ENCODE measurements around the gene ELAVL2.

ELAVL2 gene

DNA sequence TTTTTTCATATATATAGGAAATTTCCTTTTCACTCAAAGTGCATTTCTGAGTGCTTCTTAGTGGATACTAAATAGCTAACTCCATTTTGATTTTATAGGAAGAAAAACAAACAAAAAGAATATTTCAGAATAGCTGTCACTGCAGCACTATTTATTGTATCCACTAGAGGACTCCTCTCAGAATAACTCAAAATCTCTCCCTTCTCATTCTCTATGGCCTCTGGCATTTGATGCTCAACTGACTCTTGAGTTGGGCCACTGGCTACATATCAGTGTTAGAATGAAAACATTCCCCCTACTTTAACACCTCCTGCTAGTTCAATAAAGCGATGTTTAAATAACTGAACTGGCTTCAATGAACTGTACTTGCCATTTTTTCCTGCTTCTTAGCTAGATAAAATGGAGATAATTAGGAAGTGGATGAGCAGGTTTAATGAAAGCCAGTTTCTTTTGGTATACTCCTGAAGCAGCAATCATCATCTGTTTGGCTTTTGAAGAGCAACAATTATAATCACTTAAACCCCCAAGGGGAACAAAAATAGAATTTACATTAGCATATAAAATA lies 16.6 kb upstream of the ELAVL2 start:
- Histone ChIP-seq H3K4me3 (ENCODE audit: low read depth, low read length, poor library complexity, severe bottlenecking) (no peak overlapping the region), H3K9me2 (ENCODE audit: low read depth, low read length) (no peaks in the 10 kb centered on the region), H3K9me3 (ENCODE audit: low read length) (no peaks in the 10 kb centered on the region), H3K9ac (ENCODE audit: low read length) (no peak overlapping the region), H2AFZ (ENCODE audit: low read length) (no peak overlapping the region), H3K4me2 (ENCODE audit: low read length) (no peak overlapping the region), H3K4me1 (ENCODE audit: insufficient read depth, low read length, severe bottlenecking) (no peaks in the 10 kb centered on the region), H3K36me3 (ENCODE audit: insufficient read depth, low read length) (no peaks in the 10 kb centered on the region), H3K27ac (ENCODE audit: low read depth, low read length, poor library complexity, severe bottlenecking) (no peak overlapping the region), H3K79me2 (ENCODE audit: insufficient read depth, low read length) (no peaks in the 10 kb centered on the region), H3F3A (ENCODE audit: insufficient read depth, low read length) (no peaks in the 10 kb centered on the region), H3K27me3 (ENCODE audit: insufficient read depth, low read length) (no peaks in the 10 kb centered on the region), H4K20me1 (ENCODE audit: insufficient read depth, low read length) (no peaks in the 10 kb centered on the region)
- TF ChIP-seq, protein P1, sequence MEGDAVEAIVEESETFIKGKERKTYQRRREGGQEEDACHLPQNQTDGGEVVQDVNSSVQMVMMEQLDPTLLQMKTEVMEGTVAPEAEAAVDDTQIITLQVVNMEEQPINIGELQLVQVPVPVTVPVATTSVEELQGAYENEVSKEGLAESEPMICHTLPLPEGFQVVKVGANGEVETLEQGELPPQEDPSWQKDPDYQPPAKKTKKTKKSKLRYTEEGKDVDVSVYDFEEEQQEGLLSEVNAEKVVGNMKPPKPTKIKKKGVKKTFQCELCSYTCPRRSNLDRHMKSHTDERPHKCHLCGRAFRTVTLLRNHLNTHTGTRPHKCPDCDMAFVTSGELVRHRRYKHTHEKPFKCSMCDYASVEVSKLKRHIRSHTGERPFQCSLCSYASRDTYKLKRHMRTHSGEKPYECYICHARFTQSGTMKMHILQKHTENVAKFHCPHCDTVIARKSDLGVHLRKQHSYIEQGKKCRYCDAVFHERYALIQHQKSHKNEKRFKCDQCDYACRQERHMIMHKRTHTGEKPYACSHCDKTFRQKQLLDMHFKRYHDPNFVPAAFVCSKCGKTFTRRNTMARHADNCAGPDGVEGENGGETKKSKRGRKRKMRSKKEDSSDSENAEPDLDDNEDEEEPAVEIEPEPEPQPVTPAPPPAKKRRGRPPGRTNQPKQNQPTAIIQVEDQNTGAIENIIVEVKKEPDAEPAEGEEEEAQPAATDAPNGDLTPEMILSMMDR (IDR thresholded peaks at IDR 0.05; ENCODE audit: low read length): no peak
- TF ChIP-seq EZH2 (IDR thresholded peaks at IDR 0.05; ENCODE audit: borderline replicate concordance, low read length): no peak

DNA sequence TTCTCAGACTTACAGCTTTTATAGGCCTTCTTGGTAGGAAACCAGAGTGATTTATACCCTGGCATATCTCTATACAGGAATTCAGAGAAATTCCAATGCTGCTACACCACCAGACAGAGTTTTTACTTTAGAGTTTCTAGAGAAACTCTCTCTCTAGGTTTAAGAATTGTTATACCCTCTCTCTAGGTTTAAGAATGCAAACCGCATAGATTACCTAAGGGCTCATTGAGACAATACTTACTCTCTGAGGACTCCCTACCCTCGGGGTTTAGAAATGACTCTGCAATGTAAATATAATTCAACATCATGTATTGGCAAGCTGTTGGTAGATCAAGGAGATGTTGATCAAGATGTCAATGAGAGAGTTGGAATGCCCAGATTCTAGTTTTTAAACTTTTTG lies 15.3 kb upstream of the ELAVL2 start:
- no peaks in the 10 kb centered on the region for H4K20me1 ChIP-seq (ENCODE audit: insufficient read depth, low read length)
- no peaks in the 10 kb centered on the region for H3K9me2 ChIP-seq (ENCODE audit: low read depth, low read length)
- no peaks in the 10 kb centered on the region for H3K9me3 ChIP-seq (ENCODE audit: low read length)
- TF ChIP-seq, protein P1 (IDR thresholded peaks at IDR 0.05; ENCODE audit: low read length): no peak
- no peak for TF ChIP-seq EZH2 (IDR thresholded peaks at IDR 0.05; ENCODE audit: borderline replicate concordance, low read length)
- H3K9ac ChIP-seq (ENCODE audit: low read length): no peak overlapping the region
- no peaks in the 10 kb centered on the region for H3K4me1 ChIP-seq (ENCODE audit: insufficient read depth, low read length, severe bottlenecking)
- H3K27ac ChIP-seq (ENCODE audit: low read depth, low read length, poor library complexity, severe bottlenecking): no peak overlapping the region
- H3K4me3 ChIP-seq (ENCODE audit: low read depth, low read length, poor library complexity, severe bottlenecking): no peak overlapping the region
- no peaks in the 10 kb centered on the region for H3K27me3 ChIP-seq (ENCODE audit: insufficient read depth, low read length)
- H3K36me3 ChIP-seq (ENCODE audit: insufficient read depth, low read length): no peaks in the 10 kb centered on the region
- H2AFZ ChIP-seq (ENCODE audit: low read length): no peak overlapping the region
- H3K79me2 ChIP-seq (ENCODE audit: insufficient read depth, low read length): no peaks in the 10 kb centered on the region
- H3F3A ChIP-seq (ENCODE audit: insufficient read depth, low read length): no peaks in the 10 kb centered on the region
- H3K4me2 ChIP-seq (ENCODE audit: low read length): no peak overlapping the region

DNA sequence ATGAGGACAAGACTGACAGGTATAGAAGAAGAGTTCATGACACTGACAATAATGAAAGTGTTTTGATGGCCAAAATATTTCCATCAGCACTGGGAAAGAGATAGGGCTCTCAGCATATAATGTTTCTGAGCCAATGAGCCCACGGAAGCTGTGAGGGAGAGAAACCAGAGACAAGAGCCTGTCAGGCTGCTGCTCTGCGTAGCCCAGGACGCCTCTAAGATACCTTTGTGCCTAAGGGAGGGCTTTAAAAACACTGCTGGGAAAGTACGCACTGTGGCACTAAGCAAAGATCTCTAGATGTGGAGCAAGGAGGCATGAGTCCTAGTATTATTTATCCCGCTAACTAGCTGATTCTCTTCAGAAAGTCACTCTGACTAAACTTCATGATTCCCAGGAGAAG lies 11.0 kb upstream of the ELAVL2 start:
- no peak overlapping the region for H3K4me2 ChIP-seq (ENCODE audit: low read length)
- no peaks in the 10 kb centered on the region for H3K4me1 ChIP-seq (ENCODE audit: insufficient read depth, low read length, severe bottlenecking)
- TF ChIP-seq EZH2 (IDR thresholded peaks at IDR 0.05; ENCODE audit: borderline replicate concordance, low read length): no peak
- TF ChIP-seq, protein P1 (IDR thresholded peaks at IDR 0.05; ENCODE audit: low read length): no peak
- H3K36me3 ChIP-seq (ENCODE audit: insufficient read depth, low read length): no peaks in the 10 kb centered on the region
- H3K9me3 ChIP-seq (ENCODE audit: low read length): no peaks in the 10 kb centered on the region
- H3F3A ChIP-seq (ENCODE audit: insufficient read depth, low read length): no peaks in the 10 kb centered on the region
- H3K27me3 ChIP-seq (ENCODE audit: insufficient read depth, low read length): no peaks in the 10 kb centered on the region
- H3K9me2 ChIP-seq (ENCODE audit: low read depth, low read length): no peaks in the 10 kb centered on the region
- H3K9ac ChIP-seq (ENCODE audit: low read length): no peak overlapping the region
- no peak overlapping the region for H3K4me3 ChIP-seq (ENCODE audit: low read depth, low read length, poor library complexity, severe bottlenecking)
- no peak overlapping the region for H2AFZ ChIP-seq (ENCODE audit: low read length)
- H3K27ac ChIP-seq (ENCODE audit: low read depth, low read length, poor library complexity, severe bottlenecking): no peak overlapping the region
- no peaks in the 10 kb centered on the region for H3K79me2 ChIP-seq (ENCODE audit: insufficient read depth, low read length)
- no peaks in the 10 kb centered on the region for H4K20me1 ChIP-seq (ENCODE audit: insufficient read depth, low read length)
